MM.1S (cell line): ENCODE measurements around the gene VCX.
A peak's percentile ranks its signal among the peaks of the same experiment; 100 is the strongest.

ENCODE experiments used
- DNase-seq: peaks from one replicate; pipeline ENCODE4 v3.0.0-alpha.2; 2015
- H2AFZ ChIP-seq: fragments of 300-600 bp; sonication (generic); 2 replicates; pipeline ENCODE4 v1.6.0; 2016; ENCODE audit warnings: antibody characterized with exemption, low read length
- H3F3A ChIP-seq: fragments of 300-600 bp; sonication (generic); 2 replicates; pipeline ENCODE4 v1.6.1; 2016; ENCODE audit warnings: mild to moderate bottlenecking, antibody characterized with exemption, low read length, moderate library complexity, mixed read lengths; ENCODE audit not compliant: insufficient read depth
- H3K27ac ChIP-seq: fragments of 300-600 bp; sonication (generic); 2 replicates; pipeline ENCODE4 v1.5.1; 2016; ENCODE audit warnings: mild to moderate bottlenecking, low read length
- H3K27me3 ChIP-seq: fragments of 300-600 bp; sonication (generic); replicated peaks from 2 replicates; pipeline ENCODE4 v1.6.0; 2016; ENCODE audit warnings: low read length; ENCODE audit not compliant: insufficient read depth
- H3K36me3 ChIP-seq: fragments of 300-600 bp; sonication (generic); replicated peaks from 2 replicates; pipeline ENCODE4 v1.6.1; 2016; ENCODE audit warnings: mild to moderate bottlenecking, low read length, mixed read lengths; ENCODE audit not compliant: insufficient read depth
- H3K4me1 ChIP-seq: fragments of 300-600 bp; sonication (generic); 2 replicates; pipeline ENCODE4 v1.6.1; 2016; ENCODE audit warnings: low read length, mixed read lengths
- H3K4me2 ChIP-seq: fragments of 300-600 bp; sonication (generic); 2 replicates; pipeline ENCODE4 v1.6.0; 2016; ENCODE audit warnings: low read depth, low read length
- H3K4me3 ChIP-seq: fragments of 300-600 bp; sonication (generic); 2 replicates; pipeline ENCODE4 v1.5.1; 2016; ENCODE audit warnings: low read length, mixed read lengths
- H3K79me2 ChIP-seq: fragments of 300-600 bp; sonication (generic); 2 replicates; pipeline ENCODE4 v1.6.1; 2016; ENCODE audit warnings: mixed run types, low read length, mixed read lengths
- H3K9ac ChIP-seq: fragments of 300-600 bp; sonication (generic); 2 replicates; pipeline ENCODE4 v1.6.1; 2016; ENCODE audit warnings: low read length, mixed read lengths
- H3K9me2 ChIP-seq: fragments of 300-600 bp; sonication (generic); replicated peaks from 2 replicates; pipeline ENCODE4 v1.6.1; 2016; ENCODE audit warnings: mild to moderate bottlenecking, low read length, mixed read lengths; ENCODE audit not compliant: insufficient read depth
- H3K9me3 ChIP-seq: fragments of 300-600 bp; sonication (generic); replicated peaks from 2 replicates; pipeline ENCODE4 v1.6.1; 2016; ENCODE audit warnings: mild to moderate bottlenecking, low read length, mixed read lengths; ENCODE audit not compliant: insufficient read depth
- H4K20me1 ChIP-seq: fragments of 300-600 bp; sonication (generic); 2 replicates; pipeline ENCODE4 v1.6.1; 2016; ENCODE audit warnings: mild to moderate bottlenecking, low read length, moderate library complexity, mixed read lengths; ENCODE audit not compliant: insufficient read depth
- EZH2 ChIP-seq: fragments of 300-600 bp; sonication (generic); optimal IDR thresholded peaks from 2 replicates; pipeline ENCODE3; 2017; ENCODE audit warnings: low read depth, mild to moderate bottlenecking, antibody characterized with exemption, low read length, mixed read lengths
- EZH2phosphoT487 ChIP-seq: fragments of 300-600 bp; sonication (generic); IDR thresholded peaks from 2 replicates; pipeline ENCODE4 v1.6.1; 2018; ENCODE audit warnings: antibody characterized with exemption, low read length
- TF ChIP-seq, protein P1 (sequence below): fragments of 300-600 bp; sonication (generic); IDR thresholded peaks from 2 replicates; pipeline ENCODE4 v1.5.1; 2016; ENCODE audit warnings: antibody characterized with exemption, low read length, mixed read lengths

Gene VCX

DNA sequence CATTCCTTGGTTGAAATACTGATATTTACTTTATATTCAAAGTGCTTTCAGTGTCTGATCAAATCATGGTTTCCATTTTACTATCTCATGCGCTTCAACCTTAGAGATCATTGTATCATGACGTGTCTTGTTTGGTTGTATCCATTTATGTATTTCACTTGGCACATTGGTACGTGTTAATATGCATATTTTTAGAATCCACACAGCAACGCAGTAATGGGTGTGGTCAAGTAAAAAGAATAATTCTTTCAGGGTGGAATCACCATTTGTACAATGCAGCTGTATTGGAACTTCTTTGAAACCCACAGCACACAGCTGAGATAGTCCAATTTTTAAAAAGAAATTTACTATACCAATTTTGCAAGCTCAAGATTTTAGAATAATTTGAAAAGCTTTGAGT lies 29.1 kb downstream of the VCX start:
- H3K27me3 ChIP-seq = no peaks in the 10 kb centered on the region
- H3K9ac ChIP-seq = no peak overlapping the region
- no peak overlapping the region for H3K4me3 ChIP-seq
- no peaks in the 10 kb centered on the region for H3K9me3 ChIP-seq
- no peaks in the 10 kb centered on the region for H3K36me3 ChIP-seq
- H3K4me1 ChIP-seq = no peaks in the 10 kb centered on the region
- H3K27ac ChIP-seq = no peak overlapping the region
- DNase-seq = no peak
- no peak overlapping the region for H2AFZ ChIP-seq
- H3K79me2 ChIP-seq = no peaks in the 10 kb centered on the region
- H3F3A ChIP-seq = no peaks in the 10 kb centered on the region
- H3K9me2 ChIP-seq = no peaks in the 10 kb centered on the region
- no peak overlapping the region for H3K4me2 ChIP-seq
- TF ChIP-seq EZH2phosphoT487 (no peak), EZH2 (no peak)
- TF ChIP-seq, protein P1, sequence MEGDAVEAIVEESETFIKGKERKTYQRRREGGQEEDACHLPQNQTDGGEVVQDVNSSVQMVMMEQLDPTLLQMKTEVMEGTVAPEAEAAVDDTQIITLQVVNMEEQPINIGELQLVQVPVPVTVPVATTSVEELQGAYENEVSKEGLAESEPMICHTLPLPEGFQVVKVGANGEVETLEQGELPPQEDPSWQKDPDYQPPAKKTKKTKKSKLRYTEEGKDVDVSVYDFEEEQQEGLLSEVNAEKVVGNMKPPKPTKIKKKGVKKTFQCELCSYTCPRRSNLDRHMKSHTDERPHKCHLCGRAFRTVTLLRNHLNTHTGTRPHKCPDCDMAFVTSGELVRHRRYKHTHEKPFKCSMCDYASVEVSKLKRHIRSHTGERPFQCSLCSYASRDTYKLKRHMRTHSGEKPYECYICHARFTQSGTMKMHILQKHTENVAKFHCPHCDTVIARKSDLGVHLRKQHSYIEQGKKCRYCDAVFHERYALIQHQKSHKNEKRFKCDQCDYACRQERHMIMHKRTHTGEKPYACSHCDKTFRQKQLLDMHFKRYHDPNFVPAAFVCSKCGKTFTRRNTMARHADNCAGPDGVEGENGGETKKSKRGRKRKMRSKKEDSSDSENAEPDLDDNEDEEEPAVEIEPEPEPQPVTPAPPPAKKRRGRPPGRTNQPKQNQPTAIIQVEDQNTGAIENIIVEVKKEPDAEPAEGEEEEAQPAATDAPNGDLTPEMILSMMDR = no peak
- H4K20me1 ChIP-seq = no peaks in the 10 kb centered on the region

DNA sequence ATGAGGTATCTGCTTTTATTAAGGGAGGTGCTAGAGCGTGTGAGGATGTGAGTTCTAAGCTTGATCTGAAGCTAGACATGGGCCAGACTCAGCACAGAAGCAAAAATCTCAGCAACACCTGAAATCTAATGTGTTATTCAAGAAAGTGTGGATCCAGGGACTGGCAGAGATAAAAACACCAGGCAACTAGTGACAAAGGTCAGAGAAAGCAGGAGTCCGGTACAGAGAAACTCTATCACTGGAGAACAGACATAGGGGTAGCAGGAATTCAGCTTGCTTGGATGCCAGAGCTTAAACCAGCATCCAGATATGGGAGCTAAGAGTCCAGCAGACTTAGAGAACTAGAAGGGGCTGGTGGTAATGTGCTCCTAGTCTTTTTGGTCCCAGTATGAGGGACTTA lies 34.0 kb downstream of the VCX start:
- H2AFZ ChIP-seq = no peak overlapping the region
- H3K27me3 ChIP-seq = no peaks in the 10 kb centered on the region
- no peak for DNase-seq
- no peak overlapping the region for H3K4me3 ChIP-seq
- H3K4me2 ChIP-seq = no peak overlapping the region
- H3K79me2 ChIP-seq = no peaks in the 10 kb centered on the region
- H4K20me1 ChIP-seq = no peaks in the 10 kb centered on the region
- no peaks in the 10 kb centered on the region for H3K9me3 ChIP-seq
- H3K27ac ChIP-seq = no peak overlapping the region
- H3K9ac ChIP-seq = no peak overlapping the region
- no peak for TF ChIP-seq EZH2phosphoT487
- TF ChIP-seq, protein P1 = no peak
- no peaks in the 10 kb centered on the region for H3K9me2 ChIP-seq
- no peaks in the 10 kb centered on the region for H3K4me1 ChIP-seq
- no peaks in the 10 kb centered on the region for H3F3A ChIP-seq
- H3K36me3 ChIP-seq = no peaks in the 10 kb centered on the region

DNA sequence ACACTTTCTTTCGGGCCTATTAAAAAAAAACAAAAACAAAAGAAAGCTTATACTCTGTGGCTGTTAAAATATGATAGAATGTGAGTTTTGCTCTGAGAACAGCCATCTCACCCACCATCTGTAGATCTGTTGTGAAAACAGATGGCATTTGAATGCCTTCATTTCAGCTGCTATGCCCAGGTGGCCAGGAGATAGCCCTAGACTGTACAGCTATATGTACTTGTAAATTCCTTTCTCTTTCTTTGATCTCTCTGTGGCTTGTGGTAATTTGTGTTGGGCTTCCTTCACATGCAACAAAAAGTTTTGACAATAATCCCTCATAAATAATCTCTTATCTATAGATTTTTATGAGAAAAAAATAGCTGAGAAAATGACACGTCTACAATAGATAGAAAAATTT lies 46.2 kb downstream of the VCX start:
- Histone ChIP-seq H3F3A (peaks cover 3% of the 10 kb centered on the region; the same call in 1 of the 2 replicates), H3K9me3 (no peaks in the 10 kb centered on the region), H2AFZ (no peak overlapping the region), H3K9me2 (no peaks in the 10 kb centered on the region), H3K36me3 (no peaks in the 10 kb centered on the region), H3K4me2 (peak overlapping the region; percentile 7; the same call in 1 of the 2 replicates), H3K79me2 (no peaks in the 10 kb centered on the region), H3K27me3 (no peaks in the 10 kb centered on the region), H3K4me3 (no peak overlapping the region), H3K9ac (no peak overlapping the region), H3K27ac (peak overlapping the region; percentile 36; the same call in 1 of the 2 replicates), H3K4me1 (no peaks in the 10 kb centered on the region), H4K20me1 (no peaks in the 10 kb centered on the region)
- peak; percentile 84 for DNase-seq
- TF ChIP-seq, protein P1 = no peak
- TF ChIP-seq EZH2phosphoT487 (no peak), EZH2 (no peak)
